Measurements from ENCODE around the gene E2F1. TPM values are rescaled to one million over a fixed set of nuclear protein-coding genes. Genes with fewer than 3 reads are reported as not detected.

The E2F1 gene
- total and polyA plus RNA-seq, 2 experiments from 2014 or later, result 12.1 to 42.6 TPM

GRCh38 chr20:33724439-33725094, 38.4 kb upstream of the E2F1 start (continued):
- TF ChIP-seq ZNF462 (CRISPR knock-in tag; IDR thresholded peaks at IDR 0.05) (no peak), ETS1 (IDR thresholded peaks at IDR 0.05) (no peak), EZH2phosphoT487 (IDR thresholded peaks at IDR 0.05; ENCODE audit: unreplicated experiment) (no peak)

- H3K4me1 Mint-ChIP-seq, result no peaks in the 10 kb centered on the region; the same call in 2 of the 3 replicates
- Histone ChIP-seq H4K20me1 (replicated peaks; ENCODE audit: insufficient read depth) (no peaks in the 10 kb centered on the region), H2AFZ (no peak overlapping the region), H3K79me2 (replicated peaks; ENCODE audit: insufficient read depth) (no peaks in the 10 kb centered on the region), H3F3A (replicated peaks; ENCODE audit: low read depth) (no peaks in the 10 kb centered on the region), H3K27me3 (ENCODE audit: insufficient read depth) (no peaks in the 10 kb centered on the region), H3K4me2 (no peak overlapping the region), H3K4me3 (no peak overlapping the region), H3K9me2 (ENCODE audit: insufficient read depth) (no peaks in the 10 kb centered on the region), H3K36me3 (ENCODE audit: insufficient read depth) (no peaks in the 10 kb centered on the region), H3K4me1 (ENCODE audit: insufficient read depth) (no peaks in the 10 kb centered on the region), H3K27ac (ENCODE audit: low read depth) (no peak overlapping the region)
- H3K36me3 Mint-ChIP-seq (ENCODE audit: low read depth), result no peaks in the 10 kb centered on the region
- no peak for ATAC-seq
- peaks cover 6% of the 10 kb centered on the region; the same call in 2 of the 3 replicates for H3K9me3 Mint-ChIP-seq
- peaks cover 17% of the 10 kb centered on the region for H3K27me3 Mint-ChIP-seq (ENCODE audit: insufficient read depth, low read depth, poor library complexity)
- no peak overlapping the region for H3K27ac Mint-ChIP-seq
- DNase-seq (ENCODE audit: low spot score), result no peak
- H3K4me3 Mint-ChIP-seq, result no peak overlapping the region
- TF ChIP-seq NANOG (IDR thresholded peaks at IDR 0.05; ENCODE audit: borderline replicate concordance) (no peak), POLR2AphosphoS5 (IDR thresholded peaks at IDR 0.05; ENCODE audit: low read depth) (no peak), EZH2 (IDR thresholded peaks at IDR 0.05; ENCODE audit: low read depth, unreplicated experiment) (no peak), JUNB (IDR thresholded peaks at IDR 0.05; ENCODE audit: unreplicated experiment) (no peak), CTCF (conservative IDR thresholded peaks at IDR 0.05; ENCODE audit: low read depth in 2 of 2) (no peak), EZH2phosphoT487 (IDR thresholded peaks at IDR 0.05; ENCODE audit: unreplicated experiment) (no peak), CREB1 (CRISPR knock-in tag; IDR thresholded peaks at IDR 0.05; ENCODE audit: low read depth) (no peak), ETS1 (IDR thresholded peaks at IDR 0.05) (no peak)
Observed at GRCh38 chr20:33721391-33722140, 35.4 kb upstream of the E2F1 start.
